ENCODE measurements around the gene KANSL3.
"Not testable (repeated sequence)": the region's sequence is repeated elsewhere in the genome, so short reads cannot be mapped to it uniquely, and the experiment has no call there.

Gene KANSL3

GRCh38 chr2:96663829-96664228 lies 25.7 kb upstream of the KANSL3 start:
- no peaks in the 10 kb centered on the region for H3K36me3 Mint-ChIP-seq
- no peaks in the 10 kb centered on the region for H3K27me3 Mint-ChIP-seq
- no peak overlapping the region for H3K4me3 Mint-ChIP-seq
- H3K27ac Mint-ChIP-seq: no peak overlapping the region
- H3K9me3 Mint-ChIP-seq: no peaks in the 10 kb centered on the region
- H3K4me1 Mint-ChIP-seq: no peaks in the 10 kb centered on the region

DNA sequence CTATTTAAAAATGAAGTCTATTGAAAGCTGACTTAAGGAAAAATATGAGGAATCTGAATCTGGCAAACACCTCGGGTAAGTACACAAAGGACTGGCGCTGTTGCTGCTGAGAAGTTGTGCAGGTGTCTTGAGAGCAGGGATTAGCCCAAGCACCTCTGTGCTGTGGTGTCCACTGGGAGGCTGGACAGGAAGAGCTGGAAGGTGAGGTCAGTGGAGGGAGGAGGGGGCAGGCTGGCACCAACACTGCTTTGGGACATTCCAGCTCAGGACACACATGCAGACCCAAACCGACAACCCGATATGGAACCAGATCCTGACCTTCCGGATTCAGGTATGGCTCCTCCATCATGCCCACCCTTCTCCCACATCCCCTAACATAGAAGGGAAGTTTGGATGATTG lies 25.1 kb upstream of the KANSL3 start:
- no peaks in the 10 kb centered on the region for H3K27me3 Mint-ChIP-seq
- no peak overlapping the region for H3K4me3 Mint-ChIP-seq
- no peaks in the 10 kb centered on the region for H3K9me3 Mint-ChIP-seq
- no peak overlapping the region for H3K27ac Mint-ChIP-seq
- H3K36me3 Mint-ChIP-seq: no peaks in the 10 kb centered on the region
- H3K4me1 Mint-ChIP-seq: no peaks in the 10 kb centered on the region

- no peaks in the 10 kb centered on the region for H3K4me1 Mint-ChIP-seq
- no peaks in the 10 kb centered on the region for H3K27me3 Mint-ChIP-seq
- H3K36me3 Mint-ChIP-seq: no peaks in the 10 kb centered on the region
- H3K9me3 Mint-ChIP-seq: no peaks in the 10 kb centered on the region
- no peak overlapping the region for H3K27ac Mint-ChIP-seq
- H3K4me3 Mint-ChIP-seq: no peak overlapping the region
These were observed 24.2 kb upstream of the KANSL3 start for GRCh38 chr2:96662360-96662759.

DNA sequence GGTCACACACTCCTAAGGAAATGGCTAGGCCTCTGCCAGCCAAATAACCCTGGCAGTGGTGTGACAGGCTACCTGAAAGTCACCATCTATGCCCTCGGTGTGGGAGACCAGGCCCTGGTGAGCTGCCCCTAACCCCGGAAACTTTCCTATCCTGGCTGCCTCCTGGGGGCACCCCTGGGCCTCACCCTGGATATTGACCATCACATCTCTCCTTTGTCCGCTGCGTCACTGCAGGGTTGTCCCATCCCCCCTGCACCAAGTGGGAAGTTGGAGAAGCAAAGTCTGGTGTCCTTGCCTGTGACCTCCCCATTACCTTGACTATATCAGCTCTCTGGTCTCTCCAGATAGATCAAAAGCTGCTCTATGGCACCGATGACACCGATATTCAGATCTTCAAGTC lies 23.2 kb upstream of the KANSL3 start:
- Mint-ChIP-seq H3K9me3 (no peaks in the 10 kb centered on the region), H3K27me3 (no peaks in the 10 kb centered on the region), H3K27ac (no peak overlapping the region)

DNA sequence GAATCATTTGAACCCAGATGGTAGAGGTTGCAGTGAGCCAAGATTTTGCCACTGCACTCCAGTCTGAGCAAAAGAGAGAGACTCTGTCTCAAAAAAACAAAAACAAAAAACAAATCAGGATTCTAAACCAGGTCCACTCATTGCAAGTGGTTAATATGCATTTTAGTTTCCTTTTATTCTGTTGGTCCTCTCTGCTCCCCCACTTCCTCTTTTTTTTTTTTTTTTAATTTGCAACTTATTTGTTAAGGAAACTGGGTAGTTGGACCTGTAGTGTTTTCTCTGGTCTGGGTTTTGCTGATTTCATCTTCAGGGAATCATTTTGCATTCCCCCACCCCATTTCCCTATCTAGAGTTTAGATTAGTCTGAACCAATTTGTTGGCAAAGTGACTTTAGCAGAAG lies 18.4 kb upstream of the KANSL3 start:
- Mint-ChIP-seq H3K36me3 (no peaks in the 10 kb centered on the region), H3K4me1 (no peaks in the 10 kb centered on the region), H3K4me3 (no peak overlapping the region), H3K27me3 (no peaks in the 10 kb centered on the region), H3K27ac (no peak overlapping the region), H3K9me3 (no peaks in the 10 kb centered on the region)

More for the DNA sequence above, 23.2 kb upstream of the KANSL3 start:
- Mint-ChIP-seq H3K4me1 (no peaks in the 10 kb centered on the region), H3K4me3 (no peak overlapping the region), H3K36me3 (no peaks in the 10 kb centered on the region)

- H3K4me3 Mint-ChIP-seq: no peak overlapping the region
- no peaks in the 10 kb centered on the region for H3K9me3 Mint-ChIP-seq
- no peaks in the 10 kb centered on the region for H3K27me3 Mint-ChIP-seq
- no peak overlapping the region for H3K27ac Mint-ChIP-seq
- no peaks in the 10 kb centered on the region for H3K4me1 Mint-ChIP-seq
- no peaks in the 10 kb centered on the region for H3K36me3 Mint-ChIP-seq
These were observed 17.4 kb upstream of the KANSL3 start for GRCh38 chr2:96655526-96655925.

- not testable (repeated sequence) for H3K4me3 Mint-ChIP-seq, H3K9me3 Mint-ChIP-seq, H3K36me3 Mint-ChIP-seq, H3K27ac Mint-ChIP-seq, H3K27me3 Mint-ChIP-seq, H3K4me1 Mint-ChIP-seq
These were observed 16.7 kb upstream of the KANSL3 start for GRCh38 chr2:96654791-96655190.

DNA sequence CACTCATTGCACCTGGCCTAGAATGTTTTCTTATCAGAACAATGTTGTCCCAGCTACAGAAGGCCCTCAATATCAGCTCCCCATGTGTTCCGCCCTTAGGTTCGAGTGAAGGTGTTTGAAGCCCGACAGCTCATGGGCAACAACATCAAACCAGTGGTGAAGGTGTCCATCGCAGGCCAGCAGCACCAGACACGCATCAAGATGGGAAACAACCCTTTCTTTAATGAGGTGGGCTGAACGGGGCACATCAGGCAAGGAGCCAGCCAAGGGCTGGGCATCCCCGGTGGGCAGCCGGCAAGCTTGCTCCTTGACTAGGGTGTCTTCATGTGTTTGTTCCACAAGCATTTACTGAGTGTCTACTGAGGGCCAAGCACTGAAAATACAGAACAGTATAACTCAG lies 13.7 kb upstream of the KANSL3 start:
- H3K27ac Mint-ChIP-seq: no peak overlapping the region
- H3K9me3 Mint-ChIP-seq: no peaks in the 10 kb centered on the region
- H3K27me3 Mint-ChIP-seq: no peaks in the 10 kb centered on the region
- no peak overlapping the region for H3K4me3 Mint-ChIP-seq
- H3K4me1 Mint-ChIP-seq: no peaks in the 10 kb centered on the region
- no peaks in the 10 kb centered on the region for H3K36me3 Mint-ChIP-seq

GRCh38 chr2:96649342-96649741 lies 11.2 kb upstream of the KANSL3 start:
- H3K36me3 Mint-ChIP-seq: no peaks in the 10 kb centered on the region
- no peaks in the 10 kb centered on the region for H3K9me3 Mint-ChIP-seq
- H3K27ac Mint-ChIP-seq: no peak overlapping the region
- H3K4me3 Mint-ChIP-seq: no peak overlapping the region
- H3K27me3 Mint-ChIP-seq: no peaks in the 10 kb centered on the region
- H3K4me1 Mint-ChIP-seq: no peaks in the 10 kb centered on the region

- Mint-ChIP-seq H3K27ac (no peak overlapping the region), H3K36me3 (no peaks in the 10 kb centered on the region), H3K4me3 (no peak overlapping the region), H3K4me1 (no peaks in the 10 kb centered on the region), H3K9me3 (no peaks in the 10 kb centered on the region), H3K27me3 (no peaks in the 10 kb centered on the region)
These were observed 10.3 kb upstream of the KANSL3 start for GRCh38 chr2:96648306-96648930.

- no peak overlapping the region for H3K4me3 Mint-ChIP-seq
- no peaks in the 10 kb centered on the region for H3K4me1 Mint-ChIP-seq
- H3K27ac Mint-ChIP-seq: no peak overlapping the region
- no peaks in the 10 kb centered on the region for H3K27me3 Mint-ChIP-seq
- no peaks in the 10 kb centered on the region for H3K36me3 Mint-ChIP-seq
- no peaks in the 10 kb centered on the region for H3K9me3 Mint-ChIP-seq
These were observed 9.6 kb upstream of the KANSL3 start for GRCh38 chr2:96647681-96648080.

GRCh38 chr2:96642564-96643360 lies 4.7 kb upstream of the KANSL3 start, which contains the start of gene FER1L5:
TSS of gene FER1L5 (plus strand) at chr2:96642764. CDS start at chr2:96642837, 73 bp downstream.
- Mint-ChIP-seq H3K4me1 (no peaks in the 10 kb centered on the region), H3K36me3 (no peaks in the 10 kb centered on the region), H3K9me3 (no peaks in the 10 kb centered on the region), H3K4me3 (no peak within 1 kb of the TSS), H3K27ac (no peak within 1 kb of the TSS), H3K27me3 (no peaks in the 10 kb centered on the region)

- peak overlapping the region; percentile 96 for H3K4me3 Mint-ChIP-seq
- peak overlapping the region; percentile 89 for H3K27ac Mint-ChIP-seq
- H3K4me1 Mint-ChIP-seq: peaks cover 36% of the 10 kb centered on the region
- H3K36me3 Mint-ChIP-seq: peaks cover 9% of the 10 kb centered on the region
- no peaks in the 10 kb centered on the region for H3K9me3 Mint-ChIP-seq
- H3K27me3 Mint-ChIP-seq: no peaks in the 10 kb centered on the region
These were observed 548 bp downstream of the KANSL3 start for GRCh38 chr2:96637385-96638143.

DNA sequence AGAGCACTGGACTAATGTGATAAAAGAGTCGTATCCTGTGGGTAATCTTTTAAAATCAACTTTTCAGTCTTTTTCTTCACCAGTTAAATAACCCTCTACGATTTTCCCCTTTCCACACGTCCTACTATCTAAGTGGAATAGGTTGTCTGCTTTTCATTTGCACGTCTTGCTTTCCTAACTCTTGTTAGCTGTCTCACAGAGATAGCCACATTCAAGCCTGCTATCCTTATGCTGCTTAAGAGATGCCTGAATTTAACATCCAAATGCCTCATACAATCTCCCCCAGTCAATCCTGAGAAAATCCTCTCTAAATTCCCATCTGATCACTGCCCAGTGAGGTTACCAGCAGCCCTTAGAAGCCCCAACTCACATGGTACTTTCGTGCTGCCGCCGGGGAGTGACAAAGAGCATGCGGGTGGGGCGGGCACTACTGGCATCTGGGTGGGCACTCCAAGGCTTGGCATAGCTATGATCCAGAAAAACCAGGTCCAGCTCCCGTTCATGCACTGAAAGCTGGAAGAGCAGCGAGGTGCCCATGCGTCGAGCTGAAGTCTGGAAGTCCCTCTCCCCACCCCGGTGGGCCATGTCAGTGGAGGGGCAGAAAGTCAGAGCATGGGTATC lies 1.5 kb downstream of the KANSL3 start:
- H3K9me3 Mint-ChIP-seq: no peaks in the 10 kb centered on the region
- H3K4me1 Mint-ChIP-seq: peaks cover 41% of the 10 kb centered on the region
- H3K27me3 Mint-ChIP-seq: no peaks in the 10 kb centered on the region
- peak overlapping the region; percentile 59 for H3K27ac Mint-ChIP-seq
- peaks cover 11% of the 10 kb centered on the region for H3K36me3 Mint-ChIP-seq
- H3K4me3 Mint-ChIP-seq: peak overlapping the region; percentile 96

DNA sequence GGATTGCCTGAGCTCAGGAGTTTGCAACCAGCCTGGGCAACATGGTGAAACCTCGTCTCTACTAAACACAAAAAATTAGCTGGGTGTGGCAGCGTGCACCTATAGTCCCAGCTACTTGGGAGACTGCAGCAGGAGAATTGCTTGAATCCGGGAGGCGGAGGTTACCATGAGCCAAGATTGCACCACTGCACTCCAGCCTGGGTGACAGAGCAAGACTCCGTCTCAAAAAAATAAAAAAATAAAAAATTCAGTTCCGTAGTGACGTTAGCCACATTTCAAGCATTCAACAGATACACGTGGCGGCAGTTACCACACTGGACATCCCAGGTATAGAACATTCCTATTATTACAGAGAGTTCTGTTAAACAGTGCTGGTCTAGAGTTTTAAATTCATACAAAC lies 4.5 kb downstream of the KANSL3 start:
- no peaks in the 10 kb centered on the region for H3K27me3 Mint-ChIP-seq
- peaks cover 15% of the 10 kb centered on the region for H3K36me3 Mint-ChIP-seq
- H3K4me3 Mint-ChIP-seq: no peak overlapping the region
- peaks cover 61% of the 10 kb centered on the region for H3K4me1 Mint-ChIP-seq
- H3K9me3 Mint-ChIP-seq: no peaks in the 10 kb centered on the region
- no peak overlapping the region for H3K27ac Mint-ChIP-seq

All from activated naive CD4-positive, alpha-beta T cell treated with anti-CD3 and anti-CD28 coated beads, Interleukin-2, amount 50 U/mL, for 24 hours (primary cell).